HepG2 (cell line): ENCODE results near the gene SGMS1. TPM values are rescaled to one million over a fixed set of nuclear protein-coding genes. Genes with fewer than 3 reads are reported as not detected.

Experiments
- CAMTA2 ChIP-seq: sonication (generic); formaldehyde crosslinking; IDR thresholded peaks from 2 replicates; pipeline ENCODE4 v1.4.0; 2020; ENCODE audit warnings: mild to moderate bottlenecking, missing genetic modification reagents, borderline replicate concordance
- CENPT ChIP-seq: sonication (generic); formaldehyde crosslinking; IDR thresholded peaks from 2 replicates; pipeline ENCODE4 v1.8.0; 2022; ENCODE audit warnings: low read depth, mild to moderate bottlenecking, moderate library complexity, missing genetic modification reagents
- FOXO1 ChIP-seq: sonication (generic); formaldehyde crosslinking; IDR thresholded peaks from 2 replicates; pipeline ENCODE4 v1.4.0; 2020; ENCODE audit warnings: missing genetic modification reagents
- GZF1 ChIP-seq: sonication (generic); formaldehyde crosslinking; IDR thresholded peaks from 2 replicates; pipeline ENCODE4 v1.5.1; 2020; ENCODE audit warnings: mild to moderate bottlenecking, missing genetic modification reagents
- HHEX ChIP-seq: IDR thresholded peaks from 2 replicates; pipeline ENCODE4 v1.6.1; 2016; ENCODE audit warnings: control low read depth
- KLF6 ChIP-seq: IDR thresholded peaks from 2 replicates; pipeline ENCODE4 v1.8.0; 2016; ENCODE audit warnings: missing biosample characterization, missing genetic modification reagents
- NFIC ChIP-seq: IDR thresholded peaks from 2 replicates; pipeline ENCODE4 v1.6.1; 2012; ENCODE audit warnings: mild to moderate bottlenecking, low read length, inconsistent platforms
- PCBP1 ChIP-seq: fragments of 200-400 bp; formaldehyde crosslinking; IDR thresholded peaks from 2 replicates; pipeline ENCODE4 v1.6.1; 2017; ENCODE audit warnings: mild to moderate bottlenecking, low read depth, low read length, borderline replicate concordance
- PHF20 ChIP-seq: sonication (generic); formaldehyde crosslinking; IDR thresholded peaks from 2 replicates; pipeline ENCODE4 v1.5.0; 2020; ENCODE audit warnings: mild to moderate bottlenecking, missing genetic modification reagents
- PHF21A ChIP-seq: sonication (generic); formaldehyde crosslinking; IDR thresholded peaks from 2 replicates; pipeline ENCODE4 v1.5.0; 2020; ENCODE audit warnings: mild to moderate bottlenecking, missing genetic modification reagents
- SSRP1 ChIP-seq: IDR thresholded peaks from 2 replicates; pipeline ENCODE4 v1.6.1; 2016; ENCODE audit warnings: control low read depth
- TGIF2 ChIP-seq: IDR thresholded peaks from 2 replicates; pipeline ENCODE4 v1.6.1; 2016; ENCODE audit warnings: control low read depth, missing compliant biosample characterization
- ZNF432 ChIP-seq: sonication (generic); formaldehyde crosslinking; IDR thresholded peaks from 2 replicates; pipeline ENCODE4 v1.5.0; 2020; ENCODE audit warnings: missing genetic modification reagents, mild to moderate bottlenecking, borderline replicate concordance
- ZNF747 ChIP-seq: sonication (generic); formaldehyde crosslinking; IDR thresholded peaks from 2 replicates; pipeline ENCODE4 v1.8.1; 2023; ENCODE audit warnings: missing genetic modification reagents, mild to moderate bottlenecking, borderline replicate concordance
- polyA plus RNA-seq, 8 experiments: library from polyadenylated mRNA; depleted of rRNA in 3 of 8; stranded (reverse) in 7 of 8; unstranded in 1 of 8; fragments of >200 nt; fragmentation: Illumina TruSeq in 4 of 8; extraction: Trizol in 4 of 8; gene quantifications; 2 replicates each; pipeline versions ENCODE4 v1.2.1 to v1.2.3, GENCODE V29; 2011 to 2016; ENCODE audit warnings: low read depth in 4 of 8, missing spikeins in 1 of 8, mixed read lengths in 1 of 8; ENCODE audit not compliant: insufficient read depth in 1 of 8
- total RNA-seq, 5 experiments: library from RNA; depleted of rRNA; stranded (reverse); fragments of >200 nt; fragmentation: Illumina TruSeq; extraction: Trizol; gene quantifications; 2 replicates each; pipeline ENCODE4 v1.2.3, GENCODE V29; 2016; ENCODE audit warnings: low read depth in 1 of 5
- TF ChIP-seq, protein P1 (sequence below): sonication (generic); formaldehyde crosslinking; IDR thresholded peaks from 2 replicates; pipeline ENCODE4 v1.5.0; 2020; ENCODE audit warnings: mild to moderate bottlenecking, missing genetic modification reagents
- TF ChIP-seq, protein P2 (sequence below): sonication (generic); formaldehyde crosslinking; IDR thresholded peaks from 2 replicates; pipeline ENCODE4 v1.5.0; 2020; ENCODE audit warnings: mild to moderate bottlenecking, low read depth, missing genetic modification reagents, borderline replicate concordance
- TF ChIP-seq, protein P3 (sequence below): IDR thresholded peaks from 2 replicates; pipeline ENCODE4 v1.6.1; 2016; ENCODE audit warnings: missing compliant biosample characterization, missing genetic modification reagents, borderline replicate concordance
- TF ChIP-seq, protein P4 (sequence below): sonication (generic); formaldehyde crosslinking; IDR thresholded peaks from 2 replicates; pipeline ENCODE4 v1.4.0; 2020; ENCODE audit warnings: missing genetic modification reagents, borderline replicate concordance
- TF ChIP-seq, protein P5 (sequence below): sonication (generic); formaldehyde crosslinking; IDR thresholded peaks from 2 replicates; pipeline ENCODE4 v1.5.1; 2020; ENCODE audit warnings: mild to moderate bottlenecking, missing genetic modification reagents, moderate library complexity
- TF ChIP-seq, protein P6 (sequence below): sonication (generic); formaldehyde crosslinking; IDR thresholded peaks from 2 replicates; pipeline ENCODE4 v1.4.0; 2020; ENCODE audit warnings: missing genetic modification reagents

The SGMS1 gene
- total and polyA plus RNA-seq, 2 of the 13 experiments (the other 11 are each of a cell fraction or from before 2014, with no cell fraction given) = 6.5 to 15.1 TPM

- TF ChIP-seq, protein P1, sequence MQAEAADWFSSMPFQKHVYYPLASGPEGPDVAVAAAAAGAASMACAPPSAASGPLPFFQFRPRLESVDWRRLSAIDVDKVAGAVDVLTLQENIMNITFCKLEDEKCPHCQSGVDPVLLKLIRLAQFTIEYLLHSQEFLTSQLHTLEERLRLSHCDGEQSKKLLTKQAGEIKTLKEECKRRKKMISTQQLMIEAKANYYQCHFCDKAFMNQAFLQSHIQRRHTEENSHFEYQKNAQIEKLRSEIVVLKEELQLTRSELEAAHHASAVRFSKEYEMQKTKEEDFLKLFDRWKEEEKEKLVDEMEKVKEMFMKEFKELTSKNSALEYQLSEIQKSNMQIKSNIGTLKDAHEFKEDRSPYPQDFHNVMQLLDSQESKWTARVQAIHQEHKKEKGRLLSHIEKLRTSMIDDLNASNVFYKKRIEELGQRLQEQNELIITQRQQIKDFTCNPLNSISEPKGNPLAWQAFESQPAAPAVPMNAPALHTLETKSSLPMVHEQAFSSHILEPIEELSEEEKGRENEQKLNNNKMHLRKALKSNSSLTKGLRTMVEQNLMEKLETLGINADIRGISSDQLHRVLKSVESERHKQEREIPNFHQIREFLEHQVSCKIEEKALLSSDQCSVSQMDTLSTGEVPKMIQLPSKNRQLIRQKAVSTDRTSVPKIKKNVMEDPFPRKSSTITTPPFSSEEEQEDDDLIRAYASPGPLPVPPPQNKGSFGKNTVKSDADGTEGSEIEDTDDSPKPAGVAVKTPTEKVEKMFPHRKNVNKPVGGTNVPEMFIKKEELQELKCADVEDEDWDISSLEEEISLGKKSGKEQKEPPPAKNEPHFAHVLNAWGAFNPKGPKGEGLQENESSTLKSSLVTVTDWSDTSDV (CRISPR knock-in tag) = no peak
- TF ChIP-seq, protein P2, sequence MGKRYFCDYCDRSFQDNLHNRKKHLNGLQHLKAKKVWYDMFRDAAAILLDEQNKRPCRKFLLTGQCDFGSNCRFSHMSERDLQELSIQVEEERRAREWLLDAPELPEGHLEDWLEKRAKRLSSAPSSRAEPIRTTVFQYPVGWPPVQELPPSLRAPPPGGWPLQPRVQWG (CRISPR knock-in tag) = no peak
- TF ChIP-seq, protein P3, sequence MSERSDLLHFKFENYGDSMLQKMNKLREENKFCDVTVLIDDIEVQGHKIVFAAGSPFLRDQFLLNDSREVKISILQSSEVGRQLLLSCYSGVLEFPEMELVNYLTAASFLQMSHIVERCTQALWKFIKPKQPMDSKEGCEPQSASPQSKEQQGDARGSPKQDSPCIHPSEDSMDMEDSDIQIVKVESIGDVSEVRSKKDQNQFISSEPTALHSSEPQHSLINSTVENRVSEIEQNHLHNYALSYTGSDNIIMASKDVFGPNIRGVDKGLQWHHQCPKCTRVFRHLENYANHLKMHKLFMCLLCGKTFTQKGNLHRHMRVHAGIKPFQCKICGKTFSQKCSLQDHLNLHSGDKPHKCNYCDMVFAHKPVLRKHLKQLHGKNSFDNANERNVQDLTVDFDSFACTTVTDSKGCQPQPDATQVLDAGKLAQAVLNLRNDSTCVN (CRISPR knock-in tag) = no peak
- TF ChIP-seq, protein P4, sequence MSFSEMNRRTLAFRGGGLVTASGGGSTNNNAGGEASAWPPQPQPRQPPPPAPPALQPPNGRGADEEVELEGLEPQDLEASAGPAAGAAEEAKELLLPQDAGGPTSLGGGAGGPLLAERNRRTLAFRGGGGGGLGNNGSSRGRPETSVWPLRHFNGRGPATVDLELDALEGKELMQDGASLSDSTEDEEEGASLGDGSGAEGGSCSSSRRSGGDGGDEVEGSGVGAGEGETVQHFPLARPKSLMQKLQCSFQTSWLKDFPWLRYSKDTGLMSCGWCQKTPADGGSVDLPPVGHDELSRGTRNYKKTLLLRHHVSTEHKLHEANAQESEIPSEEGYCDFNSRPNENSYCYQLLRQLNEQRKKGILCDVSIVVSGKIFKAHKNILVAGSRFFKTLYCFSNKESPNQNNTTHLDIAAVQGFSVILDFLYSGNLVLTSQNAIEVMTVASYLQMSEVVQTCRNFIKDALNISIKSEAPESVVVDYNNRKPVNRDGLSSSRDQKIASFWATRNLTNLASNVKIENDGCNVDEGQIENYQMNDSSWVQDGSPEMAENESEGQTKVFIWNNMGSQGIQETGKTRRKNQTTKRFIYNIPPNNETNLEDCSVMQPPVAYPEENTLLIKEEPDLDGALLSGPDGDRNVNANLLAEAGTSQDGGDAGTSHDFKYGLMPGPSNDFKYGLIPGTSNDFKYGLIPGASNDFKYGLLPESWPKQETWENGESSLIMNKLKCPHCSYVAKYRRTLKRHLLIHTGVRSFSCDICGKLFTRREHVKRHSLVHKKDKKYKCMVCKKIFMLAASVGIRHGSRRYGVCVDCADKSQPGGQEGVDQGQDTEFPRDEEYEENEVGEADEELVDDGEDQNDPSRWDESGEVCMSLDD (CRISPR knock-in tag) = no peak
- TF ChIP-seq ZNF747 = no peak
- peak; percentile 88; the same call in 1 of the 2 replicates for TF ChIP-seq SSRP1 (CRISPR knock-in tag)
- no peak for TF ChIP-seq CAMTA2 (CRISPR knock-in tag)
- TF ChIP-seq, protein P5, sequence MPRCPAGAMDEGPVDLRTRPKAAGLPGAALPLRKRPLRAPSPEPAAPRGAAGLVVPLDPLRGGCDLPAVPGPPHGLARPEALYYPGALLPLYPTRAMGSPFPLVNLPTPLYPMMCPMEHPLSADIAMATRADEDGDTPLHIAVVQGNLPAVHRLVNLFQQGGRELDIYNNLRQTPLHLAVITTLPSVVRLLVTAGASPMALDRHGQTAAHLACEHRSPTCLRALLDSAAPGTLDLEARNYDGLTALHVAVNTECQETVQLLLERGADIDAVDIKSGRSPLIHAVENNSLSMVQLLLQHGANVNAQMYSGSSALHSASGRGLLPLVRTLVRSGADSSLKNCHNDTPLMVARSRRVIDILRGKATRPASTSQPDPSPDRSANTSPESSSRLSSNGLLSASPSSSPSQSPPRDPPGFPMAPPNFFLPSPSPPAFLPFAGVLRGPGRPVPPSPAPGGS (CRISPR knock-in tag) = no peak
- TF ChIP-seq GZF1 (CRISPR knock-in tag) = no peak
- TF ChIP-seq HHEX (CRISPR knock-in tag) = peak; percentile 66
- peak; percentile 67; the same call in 1 of the 2 replicates for TF ChIP-seq TGIF2 (CRISPR knock-in tag)
- TF ChIP-seq FOXO1 (CRISPR knock-in tag) = peak; percentile 93
- no peak for TF ChIP-seq PHF20 (CRISPR knock-in tag)
- peak; percentile 27; the same call in 1 of the 2 replicates for TF ChIP-seq PHF21A (CRISPR knock-in tag)
- TF ChIP-seq CENPT (CRISPR knock-in tag) = no peak
- TF ChIP-seq KLF6 (CRISPR knock-in tag) = peak; percentile 75
- TF ChIP-seq NFIC = peak; percentile 78
- no peak for TF ChIP-seq PCBP1
- TF ChIP-seq, protein P6, sequence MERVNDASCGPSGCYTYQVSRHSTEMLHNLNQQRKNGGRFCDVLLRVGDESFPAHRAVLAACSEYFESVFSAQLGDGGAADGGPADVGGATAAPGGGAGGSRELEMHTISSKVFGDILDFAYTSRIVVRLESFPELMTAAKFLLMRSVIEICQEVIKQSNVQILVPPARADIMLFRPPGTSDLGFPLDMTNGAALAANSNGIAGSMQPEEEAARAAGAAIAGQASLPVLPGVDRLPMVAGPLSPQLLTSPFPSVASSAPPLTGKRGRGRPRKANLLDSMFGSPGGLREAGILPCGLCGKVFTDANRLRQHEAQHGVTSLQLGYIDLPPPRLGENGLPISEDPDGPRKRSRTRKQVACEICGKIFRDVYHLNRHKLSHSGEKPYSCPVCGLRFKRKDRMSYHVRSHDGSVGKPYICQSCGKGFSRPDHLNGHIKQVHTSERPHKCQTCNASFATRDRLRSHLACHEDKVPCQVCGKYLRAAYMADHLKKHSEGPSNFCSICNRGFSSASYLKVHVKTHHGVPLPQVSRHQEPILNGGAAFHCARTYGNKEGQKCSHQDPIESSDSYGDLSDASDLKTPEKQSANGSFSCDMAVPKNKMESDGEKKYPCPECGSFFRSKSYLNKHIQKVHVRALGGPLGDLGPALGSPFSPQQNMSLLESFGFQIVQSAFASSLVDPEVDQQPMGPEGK (CRISPR knock-in tag) = peak; percentile 48; the same call in 1 of the 2 replicates
- TF ChIP-seq ZNF432 (CRISPR knock-in tag) = no peak
Measured at GRCh38 chr10:50572017-50572491, 51.7 kb downstream of the SGMS1 start (continued).
